ENCODE data around the gene PPHLN1.

PPHLN1 gene

DNA sequence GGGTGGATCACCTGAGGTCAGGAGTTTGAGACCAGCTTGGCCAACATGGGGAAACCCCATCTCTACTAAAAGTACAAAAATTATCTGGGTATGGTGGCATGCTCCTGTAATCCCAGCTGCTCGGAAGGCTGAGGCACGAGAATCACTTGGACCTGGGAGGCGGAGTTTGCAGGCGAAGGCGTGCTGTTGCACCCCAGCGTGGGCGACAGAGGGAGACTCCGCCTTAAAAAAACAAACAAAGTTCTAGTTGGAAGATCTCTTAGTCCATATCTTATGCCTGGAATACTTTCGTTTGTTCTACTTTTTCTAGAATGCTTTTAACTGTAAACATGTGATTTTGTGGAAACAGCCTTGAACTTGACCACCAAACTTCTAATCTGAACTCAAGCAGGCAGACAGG, 38.7 kb downstream of the PPHLN1 start:
- Histone ChIP-seq H4K8ac (ENCODE audit: low read depth, low read length) (no peak overlapping the region), H2AFZ (ENCODE audit: low read length) (no peak overlapping the region), H3K9ac (ENCODE audit: low read depth, low read length, poor library complexity) (no peak overlapping the region), H2AK5ac (ENCODE audit: low read depth, low read length) (no peak overlapping the region), H2BK120ac (ENCODE audit: low read depth, low read length) (no peak overlapping the region), H3K36me3 (replicated peaks in 1 of 2; ENCODE audit: control insufficient read depth in 2 of 2, insufficient read depth in 2 of 2, low read length in 2 of 2) (peaks cover 1 to 26% of the 10 kb centered on the region in 2 donors), H3K23ac (ENCODE audit: low read depth, low read length, poor library complexity) (no peak overlapping the region), H2BK12ac (ENCODE audit: low read length) (no peak overlapping the region), H3K27ac (replicated peaks; ENCODE audit: low read length) (no peak overlapping the region), H3K14ac (ENCODE audit: low read length) (no peak overlapping the region), H4K91ac (ENCODE audit: low read depth, low read length, poor library complexity) (no peak overlapping the region), H3K4ac (ENCODE audit: low read length) (no peak overlapping the region), H3K27me3 (ENCODE audit: control insufficient read depth in 3 of 3, insufficient read depth in 3 of 3, low read depth in 1 of 3, low read length in 3 of 3) (no peaks in the 10 kb centered on the region), H3K4me2 (ENCODE audit: insufficient read depth, low read length, poor library complexity, severe bottlenecking) (no peak overlapping the region), H3K18ac (ENCODE audit: low read length) (no peak overlapping the region), H3K9me3 (replicated peaks in 1 of 2; ENCODE audit: control insufficient read depth in 2 of 2, insufficient read depth in 1 of 2, low read depth in 1 of 2, low read length in 2 of 2) (no peaks in the 10 kb centered on the region), H3K79me1 (ENCODE audit: low read depth, low read length) (peaks cover 2% of the 10 kb centered on the region), H2BK5ac (ENCODE audit: low read length) (no peak overlapping the region), H2BK15ac (ENCODE audit: low read length) (no peak overlapping the region), H3K4me1 (ENCODE audit: control insufficient read depth in 2 of 2, insufficient read depth in 1 of 2, low read depth in 1 of 2, low read length in 2 of 2) (no peaks in the 10 kb centered on the region), H3K4me3 (ENCODE audit: low read length in 2 of 2) (no peak overlapping the region)
- no peak for DNase-seq (ENCODE audit: low spot score)
- WGBS, 2 donors (ENCODE audit: extremely low coverage in 2 of 2, insufficient read length in 2 of 2, insufficient replicate concordance in 1 of 2) = no CpG with 5 or more reads among the region's 9 CpGs

DNA sequence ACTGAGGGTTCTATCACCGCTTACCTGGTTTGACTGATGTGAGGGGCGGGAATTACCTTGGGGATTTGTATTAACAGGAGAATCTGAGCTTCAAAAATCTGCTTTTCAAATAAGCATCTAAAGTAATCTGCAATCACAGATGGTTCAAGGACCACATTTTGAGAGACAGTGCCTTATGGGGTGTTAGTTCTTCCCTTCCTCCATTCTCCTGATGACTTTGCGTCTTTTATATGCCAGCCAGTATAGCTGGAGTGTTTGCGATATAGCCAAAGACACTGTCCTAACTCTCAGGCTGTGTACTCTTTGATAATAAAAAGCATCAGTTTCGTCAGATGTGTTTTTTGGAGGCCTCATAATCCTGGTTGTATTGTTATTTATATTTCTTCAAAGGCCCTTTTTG, 39.5 kb downstream of the PPHLN1 start:
- H2AFZ ChIP-seq (ENCODE audit: low read length) = no peak overlapping the region
- no peak overlapping the region for H2BK15ac ChIP-seq (ENCODE audit: low read length)
- H3K4ac ChIP-seq (ENCODE audit: low read length) = no peak overlapping the region
- H2AK5ac ChIP-seq (ENCODE audit: low read depth, low read length) = no peak overlapping the region
- no peak overlapping the region for H3K4me2 ChIP-seq (ENCODE audit: insufficient read depth, low read length, poor library complexity, severe bottlenecking)
- no peaks in the 10 kb centered on the region for H3K4me1 ChIP-seq (ENCODE audit: control insufficient read depth in 2 of 2, insufficient read depth in 1 of 2, low read depth in 1 of 2, low read length in 2 of 2)
- H2BK12ac ChIP-seq (ENCODE audit: low read length) = no peak overlapping the region
- no peak overlapping the region for H3K4me3 ChIP-seq (ENCODE audit: low read length in 2 of 2)
- no peak overlapping the region for H3K18ac ChIP-seq (ENCODE audit: low read length)
- H2BK120ac ChIP-seq (ENCODE audit: low read depth, low read length) = no peak overlapping the region
- H3K23ac ChIP-seq (ENCODE audit: low read depth, low read length, poor library complexity) = no peak overlapping the region
- H3K36me3 ChIP-seq (replicated peaks in 1 of 2; ENCODE audit: control insufficient read depth in 2 of 2, insufficient read depth in 2 of 2, low read length in 2 of 2) = peaks cover 1 to 28% of the 10 kb centered on the region in 2 donors
- no peak overlapping the region for H2BK5ac ChIP-seq (ENCODE audit: low read length)
- no peaks in the 10 kb centered on the region for H3K9me3 ChIP-seq (replicated peaks in 1 of 2; ENCODE audit: control insufficient read depth in 2 of 2, insufficient read depth in 1 of 2, low read depth in 1 of 2, low read length in 2 of 2)
- no peak overlapping the region for H4K8ac ChIP-seq (ENCODE audit: low read depth, low read length)
- no peak overlapping the region for H3K14ac ChIP-seq (ENCODE audit: low read length)
- H3K27ac ChIP-seq (replicated peaks; ENCODE audit: low read length) = no peak overlapping the region
- no peaks in the 10 kb centered on the region for H3K27me3 ChIP-seq (ENCODE audit: control insufficient read depth in 3 of 3, insufficient read depth in 3 of 3, low read depth in 1 of 3, low read length in 3 of 3)
- no peak overlapping the region for H4K91ac ChIP-seq (ENCODE audit: low read depth, low read length, poor library complexity)
- peaks cover 2% of the 10 kb centered on the region for H3K79me1 ChIP-seq (ENCODE audit: low read depth, low read length)
- no peak for DNase-seq (ENCODE audit: low spot score)
- WGBS, 2 donors (ENCODE audit: extremely low coverage in 2 of 2, insufficient read length in 2 of 2, insufficient replicate concordance in 1 of 2) = no CpG with 5 or more reads among the region's 5 CpGs
- H3K9ac ChIP-seq (ENCODE audit: low read depth, low read length, poor library complexity) = no peak overlapping the region

DNA sequence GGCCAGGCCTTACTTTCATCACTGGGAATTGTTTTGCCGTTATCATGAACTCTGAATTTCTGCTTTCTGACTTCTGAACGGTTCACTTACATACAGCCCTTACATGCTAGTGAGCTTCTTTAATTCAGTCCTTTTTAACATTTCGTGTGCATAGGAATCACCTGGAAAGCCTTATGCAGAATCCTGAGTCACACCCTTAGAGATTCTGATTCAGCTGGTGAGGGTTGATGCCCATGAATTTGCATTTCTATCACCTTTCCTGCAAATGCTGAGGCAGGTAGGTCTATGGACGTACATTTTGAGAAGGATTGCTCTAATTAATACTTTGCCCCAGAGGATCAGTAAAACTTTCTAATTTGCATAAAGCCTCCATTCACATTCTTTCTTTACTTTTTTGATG, 44.0 kb downstream of the PPHLN1 start:
- no peak overlapping the region for H3K4me3 ChIP-seq (ENCODE audit: low read length in 2 of 2)
- no peak overlapping the region for H2AK5ac ChIP-seq (ENCODE audit: low read depth, low read length)
- H4K8ac ChIP-seq (ENCODE audit: low read depth, low read length) = no peak overlapping the region
- no CpG with 5 or more reads among the region's 4 CpGs for WGBS, 2 donors (ENCODE audit: extremely low coverage in 2 of 2, insufficient read length in 2 of 2, insufficient replicate concordance in 1 of 2)
- H3K4me2 ChIP-seq (ENCODE audit: insufficient read depth, low read length, poor library complexity, severe bottlenecking) = no peak overlapping the region
- DNase-seq (ENCODE audit: low spot score) = no peak
- no peaks in the 10 kb centered on the region for H3K4me1 ChIP-seq (ENCODE audit: control insufficient read depth in 2 of 2, insufficient read depth in 1 of 2, low read depth in 1 of 2, low read length in 2 of 2)
- H2AFZ ChIP-seq (ENCODE audit: low read length) = no peak overlapping the region
- no peak overlapping the region for H4K91ac ChIP-seq (ENCODE audit: low read depth, low read length, poor library complexity)
- H3K27ac ChIP-seq (replicated peaks; ENCODE audit: low read length) = no peak overlapping the region
- no peak overlapping the region for H3K9ac ChIP-seq (ENCODE audit: low read depth, low read length, poor library complexity)
- peaks cover 0 to 14% of the 10 kb centered on the region in 2 donors for H3K36me3 ChIP-seq (replicated peaks in 1 of 2; ENCODE audit: control insufficient read depth in 2 of 2, insufficient read depth in 2 of 2, low read length in 2 of 2)
- H3K14ac ChIP-seq (ENCODE audit: low read length) = no peak overlapping the region
- H2BK5ac ChIP-seq (ENCODE audit: low read length) = no peak overlapping the region
- H3K4ac ChIP-seq (ENCODE audit: low read length) = no peak overlapping the region
- H3K9me3 ChIP-seq (replicated peaks in 1 of 2; ENCODE audit: control insufficient read depth in 2 of 2, insufficient read depth in 1 of 2, low read depth in 1 of 2, low read length in 2 of 2) = no peaks in the 10 kb centered on the region
- no peak overlapping the region for H2BK15ac ChIP-seq (ENCODE audit: low read length)
- H2BK120ac ChIP-seq (ENCODE audit: low read depth, low read length) = no peak overlapping the region
- no peak overlapping the region for H2BK12ac ChIP-seq (ENCODE audit: low read length)
- no peaks in the 10 kb centered on the region for H3K79me1 ChIP-seq (ENCODE audit: low read depth, low read length)
- H3K18ac ChIP-seq (ENCODE audit: low read length) = no peak overlapping the region
- no peaks in the 10 kb centered on the region for H3K27me3 ChIP-seq (ENCODE audit: control insufficient read depth in 3 of 3, insufficient read depth in 3 of 3, low read depth in 1 of 3, low read length in 3 of 3)
- no peak overlapping the region for H3K23ac ChIP-seq (ENCODE audit: low read depth, low read length, poor library complexity)

DNA sequence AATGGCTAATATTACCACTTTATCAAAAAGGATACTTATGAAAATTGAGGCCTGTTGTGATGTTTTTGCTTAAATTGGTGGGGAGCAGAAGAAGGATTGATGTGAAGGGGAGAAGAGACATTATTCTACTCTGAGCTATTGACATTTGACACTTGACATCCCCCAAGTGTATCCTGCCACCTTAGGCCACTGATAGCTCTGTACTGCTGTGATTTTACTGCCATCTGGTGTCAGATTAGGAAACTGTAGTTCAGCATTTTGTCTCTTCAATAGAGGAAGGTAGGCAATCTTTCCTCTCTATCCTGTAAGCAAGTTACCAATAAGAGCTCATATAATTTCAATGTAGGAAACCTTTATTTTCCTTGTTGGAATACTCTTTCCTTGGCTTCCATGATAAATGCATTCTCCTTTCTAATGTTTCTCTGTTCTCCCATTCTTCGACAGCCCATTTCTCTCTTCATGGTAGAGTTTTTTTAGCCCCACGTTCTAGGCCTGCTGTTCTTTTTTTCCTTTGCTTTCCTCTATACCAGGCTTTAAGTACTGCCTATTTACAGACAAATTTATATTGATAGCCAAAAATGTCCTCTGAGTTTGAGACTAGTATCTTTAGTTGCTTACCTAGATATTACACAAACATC, 46.3 kb downstream of the PPHLN1 start:
- H3K27ac ChIP-seq (replicated peaks; ENCODE audit: low read length) = no peak overlapping the region
- no peak overlapping the region for H3K4me2 ChIP-seq (ENCODE audit: insufficient read depth, low read length, poor library complexity, severe bottlenecking)
- no peak overlapping the region for H2BK12ac ChIP-seq (ENCODE audit: low read length)
- H3K18ac ChIP-seq (ENCODE audit: low read length) = no peak overlapping the region
- H2BK120ac ChIP-seq (ENCODE audit: low read depth, low read length) = no peak overlapping the region
- H2BK15ac ChIP-seq (ENCODE audit: low read length) = no peak overlapping the region
- H2BK5ac ChIP-seq (ENCODE audit: low read length) = no peak overlapping the region
- no peak overlapping the region for H3K4ac ChIP-seq (ENCODE audit: low read length)
- no peaks in the 10 kb centered on the region for H3K4me1 ChIP-seq (ENCODE audit: control insufficient read depth in 2 of 2, insufficient read depth in 1 of 2, low read depth in 1 of 2, low read length in 2 of 2)
- no peak overlapping the region for H4K8ac ChIP-seq (ENCODE audit: low read depth, low read length)
- H3K9me3 ChIP-seq (replicated peaks in 1 of 2; ENCODE audit: control insufficient read depth in 2 of 2, insufficient read depth in 1 of 2, low read depth in 1 of 2, low read length in 2 of 2) = no peaks in the 10 kb centered on the region
- peaks cover 0 to 36% of the 10 kb centered on the region in 2 donors for H3K36me3 ChIP-seq (replicated peaks in 1 of 2; ENCODE audit: control insufficient read depth in 2 of 2, insufficient read depth in 2 of 2, low read length in 2 of 2)
- no peak overlapping the region for H3K14ac ChIP-seq (ENCODE audit: low read length)
- H4K91ac ChIP-seq (ENCODE audit: low read depth, low read length, poor library complexity) = no peak overlapping the region
- no peak overlapping the region for H2AFZ ChIP-seq (ENCODE audit: low read length)
- no peak overlapping the region for H3K9ac ChIP-seq (ENCODE audit: low read depth, low read length, poor library complexity)
- no peaks in the 10 kb centered on the region for H3K27me3 ChIP-seq (ENCODE audit: control insufficient read depth in 3 of 3, insufficient read depth in 3 of 3, low read depth in 1 of 3, low read length in 3 of 3)
- no peak overlapping the region for H3K23ac ChIP-seq (ENCODE audit: low read depth, low read length, poor library complexity)
- WGBS, 2 donors (ENCODE audit: extremely low coverage in 2 of 2, insufficient read length in 2 of 2, insufficient replicate concordance in 1 of 2) = no CpG with 5 or more reads among the region's 2 CpGs
- peak; percentile 51 for DNase-seq (ENCODE audit: low spot score)
- H2AK5ac ChIP-seq (ENCODE audit: low read depth, low read length) = no peak overlapping the region
- no peak overlapping the region for H3K4me3 ChIP-seq (ENCODE audit: low read length in 2 of 2)
- H3K79me1 ChIP-seq (ENCODE audit: low read depth, low read length) = no peaks in the 10 kb centered on the region

All from neuronal stem cell (in vitro differentiated cells).